HG03442 (cell line): ENCODE results near the gene DUSP8.

Source experiments
- ATAC-seq: cut with Tn5 transposase; IDR thresholded peaks from one replicate; pipeline ENCODE4 v1.9.1; 2021; ENCODE audit warnings: mild to moderate bottlenecking, moderate library complexity; ENCODE audit not compliant: unreplicated experiment

DUSP8 gene

GRCh38 chr11:1556278-1556902 is 15.7 kb downstream of the DUSP8 start:
- no peak for ATAC-seq

GRCh38 chr11:1555713-1556153 is 16.3 kb downstream of the DUSP8 start:
- no peak for ATAC-seq

- ATAC-seq, result no peak
These were observed 16.9 kb downstream of the DUSP8 start for GRCh38 chr11:1554981-1555712.

GRCh38 chr11:1553808-1554594 is 18.1 kb downstream of the DUSP8 start:
- no peak for ATAC-seq

- no peak for ATAC-seq
These were observed 22.4 kb downstream of the DUSP8 start for GRCh38 chr11:1549338-1550330.

- ATAC-seq, result no peak
These were observed 23.6 kb downstream of the DUSP8 start for GRCh38 chr11:1548221-1549070.

- no peak for ATAC-seq
These were observed 24.5 kb downstream of the DUSP8 start for GRCh38 chr11:1547467-1548098.

GRCh38 chr11:1546536-1547466 is 25.3 kb downstream of the DUSP8 start:
- ATAC-seq, result no peak

GRCh38 chr11:1546077-1546535 is 26.0 kb downstream of the DUSP8 start:
- ATAC-seq, result no peak

GRCh38 chr11:1545432-1545831 is 26.6 kb downstream of the DUSP8 start:
- ATAC-seq, result no peak

GRCh38 chr11:1544536-1544935 is 27.5 kb downstream of the DUSP8 start:
- no peak for ATAC-seq

- ATAC-seq, result no peak
These were observed 28.3 kb downstream of the DUSP8 start for GRCh38 chr11:1543606-1544263.

GRCh38 chr11:1542267-1542666 is 29.8 kb downstream of the DUSP8 start:
- ATAC-seq, result no peak

GRCh38 chr11:1541474-1542204 is 30.4 kb downstream of the DUSP8 start:
- ATAC-seq, result no peak

- no peak for ATAC-seq
These were observed 32.0 kb downstream of the DUSP8 start for GRCh38 chr11:1540074-1540473.

GRCh38 chr11:1538153-1538552 is 33.9 kb downstream of the DUSP8 start:
- ATAC-seq, result no peak
